TTC549 (cell line): ENCODE data around the gene ATRIP.

Experiments
- FAIRE-seq: peaks from 2 replicates; lab custom pipeline; 2012; peaks lifted over from hg19 to GRCh38; lab: Jason Lieb, UNC

ATRIP gene

DNA sequence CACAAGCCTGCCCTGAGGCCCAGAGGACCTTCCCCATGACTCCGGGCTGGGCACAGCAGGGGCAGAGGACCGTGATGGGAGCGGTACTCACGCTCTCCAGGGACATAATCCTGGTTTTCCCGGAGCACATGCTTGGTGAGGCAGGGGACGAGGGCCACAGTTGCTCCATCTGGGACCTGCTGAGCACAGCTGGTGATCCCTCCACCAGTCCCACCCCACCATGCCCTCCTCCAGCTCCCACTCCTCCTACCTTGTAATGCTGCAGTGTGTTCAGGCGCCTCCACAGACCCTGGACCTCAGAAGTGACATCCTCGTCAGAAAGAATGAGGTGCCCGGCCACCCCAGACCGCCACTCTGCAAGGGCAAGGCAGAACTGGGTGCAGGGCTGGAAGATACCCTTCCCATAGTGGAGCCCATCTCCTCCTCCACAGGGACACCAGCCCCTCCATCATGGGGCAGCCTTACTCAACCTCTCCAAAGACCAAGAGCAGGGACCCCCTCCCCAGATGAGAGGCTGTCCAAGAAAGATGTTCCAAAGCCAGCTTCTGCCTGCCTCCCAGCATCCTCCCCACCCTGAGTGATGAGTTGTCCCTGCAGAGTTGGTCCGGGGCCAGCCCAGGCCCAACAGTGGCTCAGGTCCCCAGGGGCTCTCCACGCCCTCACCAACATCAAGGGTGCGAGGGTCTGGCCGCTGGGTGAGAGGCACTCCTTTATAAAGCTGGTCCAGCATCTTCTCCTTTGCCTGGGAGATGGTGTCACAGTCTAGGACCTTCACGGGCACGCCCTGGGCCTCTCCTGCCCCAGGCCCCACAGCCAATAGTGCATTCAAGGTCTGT lies 36.1 kb upstream of the ATRIP start:
- FAIRE-seq: no peak

- no peak for FAIRE-seq
Observed at GRCh38 chr3:48411041-48411588, 35.4 kb upstream of the ATRIP start.

DNA sequence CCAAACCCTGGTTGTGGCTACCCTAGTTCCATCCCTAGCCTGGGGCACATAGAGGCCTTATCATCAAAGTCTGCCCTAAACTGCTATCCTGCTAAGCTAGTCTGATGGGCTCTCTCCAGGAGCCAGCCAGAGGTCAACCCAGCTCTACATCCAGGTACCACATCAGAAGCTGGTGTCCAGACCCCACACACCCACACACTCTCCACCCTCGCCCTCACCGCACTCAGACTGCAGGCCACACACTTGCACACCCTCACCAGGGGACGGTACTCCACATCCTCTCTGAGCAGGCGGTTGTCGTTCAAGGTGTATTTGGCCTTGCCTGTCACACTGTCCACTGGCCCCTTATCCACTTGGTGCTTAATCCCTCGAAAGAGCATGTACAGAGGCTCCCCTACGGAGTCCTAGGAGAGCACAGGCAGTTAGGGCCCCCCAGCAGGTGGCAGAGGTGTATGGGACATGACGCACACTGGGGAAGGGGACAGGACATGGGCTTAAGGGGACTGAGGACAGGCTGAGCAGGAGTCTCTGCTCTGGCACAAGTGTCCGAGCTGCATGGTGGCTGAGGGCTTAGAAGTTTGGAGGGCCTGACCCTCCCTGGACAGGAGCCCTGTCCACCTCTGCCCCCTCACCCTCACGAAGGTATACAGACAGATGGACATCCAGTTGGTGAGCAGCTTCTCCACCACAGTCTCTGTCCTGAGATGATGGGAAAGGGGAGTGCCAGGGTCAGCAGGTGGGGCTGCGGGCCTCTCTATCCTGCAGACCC lies 34.7 kb upstream of the ATRIP start:
- no peak for FAIRE-seq

DNA sequence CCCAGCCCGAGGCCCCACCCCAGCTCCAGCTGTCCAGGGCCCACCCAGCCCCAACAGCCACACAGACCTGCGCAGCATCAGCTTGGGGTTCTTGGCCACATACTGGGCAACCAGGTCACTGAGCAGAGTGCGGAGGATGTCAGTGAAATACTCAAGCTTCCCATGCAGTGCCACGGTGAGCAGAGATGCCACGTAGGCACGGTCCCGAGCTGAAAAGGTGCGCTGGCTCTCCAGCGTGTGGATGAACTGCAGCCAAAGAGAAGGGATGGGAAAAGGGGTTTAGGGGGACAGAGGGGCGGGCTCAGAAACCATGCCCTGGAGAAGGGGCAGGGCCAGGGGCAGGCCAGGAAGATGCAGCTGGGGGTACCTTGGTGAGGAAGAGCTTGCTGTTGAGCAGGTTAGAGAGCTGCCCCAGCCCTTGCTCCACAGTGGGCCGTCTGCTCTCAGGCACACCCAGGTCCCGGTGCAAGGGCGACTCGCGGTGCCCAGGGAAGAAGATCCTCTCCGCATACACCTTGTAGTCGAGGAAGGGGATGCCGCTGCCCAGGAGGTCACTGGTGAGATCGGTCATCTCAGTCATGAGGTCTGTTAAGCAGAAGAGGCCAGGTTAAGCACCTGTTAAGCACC lies 34.0 kb upstream of the ATRIP start:
- no peak for FAIRE-seq

GRCh38 chr3:48413086-48413485 lies 33.5 kb upstream of the ATRIP start:
- FAIRE-seq: no peak

DNA sequence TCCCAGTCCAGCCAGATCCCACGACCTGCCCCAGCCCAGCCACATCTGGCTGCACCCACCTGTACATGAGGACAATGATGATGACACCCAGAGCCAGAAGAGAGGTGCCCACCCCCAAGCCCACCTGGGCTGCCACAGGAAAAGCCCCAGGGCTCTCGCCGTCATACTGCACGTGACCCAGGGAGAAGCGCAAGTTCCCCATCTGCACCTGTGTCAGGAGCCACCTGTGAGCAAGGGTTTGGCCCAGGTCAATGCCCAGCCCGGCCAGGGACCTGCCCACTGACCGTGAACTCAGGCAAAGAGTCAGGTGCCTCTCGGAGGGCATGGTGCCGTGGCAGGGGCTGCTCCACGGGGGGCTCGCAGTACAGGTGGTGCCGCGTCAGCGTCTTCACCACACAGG lies 32.9 kb upstream of the ATRIP start:
- FAIRE-seq: no peak

DNA sequence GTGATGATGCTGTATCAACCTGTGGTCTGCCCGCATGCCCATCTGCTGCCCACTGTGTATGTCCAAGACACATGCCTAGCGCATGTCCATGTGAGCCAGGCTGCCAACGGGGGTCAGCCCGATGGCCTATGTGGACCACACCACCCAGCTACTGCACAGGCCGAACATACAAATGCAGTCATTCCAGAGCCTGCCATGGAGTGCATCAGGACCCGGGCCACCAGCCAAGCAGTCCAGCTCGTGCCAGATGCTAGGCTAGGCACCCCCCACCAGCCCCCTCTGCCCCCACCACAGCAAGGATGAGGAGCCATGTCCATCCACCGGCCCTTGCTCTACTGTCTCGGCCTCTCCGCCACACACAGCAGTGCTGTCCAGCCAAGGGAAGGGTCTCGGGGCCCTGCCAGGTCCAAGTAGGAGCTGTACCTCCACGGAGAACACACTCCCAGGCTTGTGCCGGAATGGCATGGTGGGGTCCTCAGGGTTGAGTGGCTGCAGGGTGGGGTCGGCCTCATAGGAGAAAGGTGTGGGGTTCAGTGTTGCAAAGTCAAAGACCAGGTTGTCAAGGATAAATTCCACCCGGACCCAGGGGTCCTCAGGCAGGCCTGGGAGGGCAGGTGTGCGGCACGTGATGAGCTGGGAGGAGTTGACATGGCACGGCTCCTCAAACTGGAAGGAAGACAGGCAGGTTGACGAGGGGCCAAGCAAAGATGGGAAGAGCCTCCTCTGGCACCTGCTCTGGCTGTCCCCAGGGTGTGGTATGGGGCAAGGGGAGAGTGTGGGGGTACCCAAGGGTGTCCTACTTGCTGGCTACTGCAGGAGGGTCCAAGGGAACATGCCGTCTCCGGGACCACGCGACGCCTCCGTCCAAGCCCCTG lies 31.9 kb upstream of the ATRIP start:
- no peak for FAIRE-seq

DNA sequence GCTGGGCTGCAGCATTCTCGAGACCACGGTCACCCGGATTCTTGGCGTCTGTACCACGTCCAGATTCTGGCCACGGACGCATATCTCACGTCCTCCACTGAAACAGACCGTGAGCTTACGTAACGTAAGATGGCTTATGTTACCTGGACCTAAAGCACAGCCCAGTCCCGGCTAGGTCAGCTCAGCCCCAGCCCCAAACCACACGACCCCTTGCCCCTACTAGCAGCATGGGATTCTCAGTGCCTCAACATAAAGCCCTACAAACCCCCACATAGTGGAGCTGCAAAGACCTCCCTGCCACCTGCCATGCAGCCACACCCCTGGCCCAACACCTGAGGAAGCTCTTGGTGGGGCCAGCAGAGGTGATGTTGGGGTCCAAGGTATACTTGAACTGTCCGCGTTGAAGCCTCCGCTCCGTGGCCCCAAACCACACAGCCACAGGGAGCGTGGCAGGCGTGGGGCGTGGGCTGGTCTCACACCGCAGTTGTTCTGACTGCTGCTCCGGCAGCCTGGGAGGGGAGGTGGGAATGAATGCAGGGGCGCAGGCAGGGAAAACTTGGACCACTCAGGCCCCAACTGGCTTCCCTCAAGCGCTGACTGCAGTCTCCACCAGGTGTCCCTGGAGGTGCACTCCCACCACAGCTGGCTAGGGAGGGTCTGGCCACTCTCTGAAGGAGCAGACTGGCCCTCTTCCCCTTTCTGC lies 31.1 kb upstream of the ATRIP start:
- no peak for FAIRE-seq

DNA sequence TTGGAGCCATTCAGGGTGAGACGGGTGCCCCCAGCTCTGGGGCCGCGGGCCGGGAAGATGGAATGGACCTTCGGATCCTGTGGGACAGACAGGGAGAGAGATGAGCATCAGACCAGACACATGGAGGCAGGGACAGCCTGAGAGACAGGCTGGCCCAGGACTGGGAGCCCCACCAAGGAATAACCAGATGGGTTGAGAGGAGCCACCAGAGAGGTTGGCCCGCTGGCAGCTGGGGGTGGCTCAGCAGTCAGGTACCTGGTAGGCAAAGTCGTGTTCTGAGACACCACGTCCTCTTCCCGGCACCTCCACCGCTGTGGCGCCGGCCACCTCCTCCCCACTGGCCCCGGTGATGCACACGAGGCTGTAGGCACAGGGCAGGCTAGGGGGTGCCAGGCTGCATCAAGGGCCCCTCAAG lies 30.4 kb upstream of the ATRIP start:
- FAIRE-seq: no peak

GRCh38 chr3:48416546-48416945 lies 30.0 kb upstream of the ATRIP start:
- FAIRE-seq: no peak

GRCh38 chr3:48417529-48418108 lies 28.9 kb upstream of the ATRIP start:
- FAIRE-seq: no peak

- no peak for FAIRE-seq
Observed at GRCh38 chr3:48418140-48418539, 28.4 kb upstream of the ATRIP start.

GRCh38 chr3:48418651-48419050 lies 27.9 kb upstream of the ATRIP start:
- FAIRE-seq: no peak

GRCh38 chr3:48419149-48419548 lies 27.4 kb upstream of the ATRIP start:
- no peak for FAIRE-seq

DNA sequence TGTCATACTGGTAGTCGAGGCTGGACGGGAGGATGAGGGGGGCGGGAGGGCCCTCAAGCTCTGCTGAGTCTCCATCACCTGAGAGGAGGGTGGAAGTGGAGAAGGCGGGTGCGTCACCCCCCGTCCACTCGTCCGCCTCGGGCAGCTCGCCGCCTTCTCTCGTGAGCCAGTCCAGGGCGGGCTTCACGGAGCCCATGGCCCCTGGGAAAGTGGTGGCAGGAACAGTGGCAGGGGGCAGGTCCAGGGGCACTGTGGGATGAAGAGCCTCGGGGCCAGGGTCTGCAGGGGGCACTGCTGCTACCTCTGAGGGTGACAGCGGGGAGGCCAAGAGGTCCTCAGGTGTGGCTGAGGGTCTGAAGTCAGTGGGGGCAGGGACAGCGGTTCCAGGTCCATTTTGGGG lies 26.9 kb upstream of the ATRIP start:
- FAIRE-seq: no peak

GRCh38 chr3:48420561-48420960 lies 26.0 kb upstream of the ATRIP start:
- no peak for FAIRE-seq

GRCh38 chr3:48422272-48422671 lies 24.3 kb upstream of the ATRIP start:
- FAIRE-seq: no peak

- FAIRE-seq: no peak
Observed at GRCh38 chr3:48422681-48423080, 23.9 kb upstream of the ATRIP start.

DNA sequence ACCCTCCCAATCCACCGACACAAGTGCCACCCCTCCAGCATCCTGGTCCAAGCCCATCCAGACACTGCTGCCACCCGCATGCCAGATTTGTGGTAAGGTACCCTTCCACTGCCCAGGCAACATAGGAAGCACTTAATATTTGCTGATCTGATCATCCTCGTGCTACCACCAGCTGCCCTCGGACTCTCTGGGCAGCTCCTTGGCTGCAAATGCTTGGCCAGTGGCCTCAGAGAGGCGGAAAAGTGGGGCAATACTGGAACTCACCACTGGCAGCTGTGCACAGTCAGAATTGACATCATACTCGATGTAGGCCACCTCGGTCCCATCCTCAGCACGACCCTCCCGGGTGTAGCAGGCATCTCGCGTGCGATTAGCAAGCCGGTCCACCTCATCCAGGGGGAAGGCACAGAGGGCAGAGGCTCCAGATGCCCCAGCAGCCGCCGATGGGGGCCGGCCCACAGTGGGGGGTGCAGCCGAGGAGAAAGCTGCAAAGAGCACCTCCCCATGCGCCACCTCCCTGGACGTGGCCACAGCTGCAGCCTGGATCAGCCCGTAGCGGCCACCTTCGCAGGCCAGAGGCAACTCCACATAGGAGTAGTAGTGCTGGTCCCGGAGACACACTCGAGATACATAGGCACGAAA lies 23.2 kb upstream of the ATRIP start:
- no peak for FAIRE-seq
